H9 (cell line): ENCODE results near the gene TBC1D8B. TPM values are rescaled to one million over a fixed set of nuclear protein-coding genes. Genes with fewer than 3 reads are reported as not detected.

ENCODE experiments used
- DNase-seq: peaks from one replicate; pipeline ENCODE4 v3.0.0-alpha.2; 2017
- H2AFZ ChIP-seq: one replicate; pipeline ENCODE4 v1.6.1; 2013; ENCODE audit warnings: mild to moderate bottlenecking, low read length, control low read depth, moderate library complexity
- H2AK5ac ChIP-seq: 2 replicates; pipeline ENCODE4 v1.6.1; 2013; ENCODE audit warnings: low read length, control low read depth, mixed read lengths; ENCODE audit not compliant: insufficient read length
- H2BK120ac ChIP-seq: one replicate; pipeline ENCODE4 v1.6.1; 2013; ENCODE audit warnings: low read depth, mild to moderate bottlenecking, low read length, control low read depth, inconsistent platforms; ENCODE audit not compliant: poor library complexity, severe bottlenecking
- H2BK12ac ChIP-seq: 2 replicates; pipeline ENCODE4 v1.6.1; 2013; ENCODE audit warnings: low read length, control low read depth, mixed read lengths, low read depth; ENCODE audit not compliant: insufficient read length
- H2BK15ac ChIP-seq: 2 replicates; pipeline ENCODE4 v1.6.1; 2013; ENCODE audit warnings: low read depth, low read length, control low read depth
- H2BK20ac ChIP-seq: one replicate; pipeline ENCODE4 v1.6.1; 2013; ENCODE audit warnings: low read depth, mild to moderate bottlenecking, low read length, control low read depth, inconsistent platforms; ENCODE audit not compliant: poor library complexity, severe bottlenecking
- H2BK5ac ChIP-seq: 2 replicates; pipeline ENCODE4 v1.6.1; 2013; ENCODE audit warnings: low read length, control low read depth, mixed read lengths; ENCODE audit not compliant: insufficient read length
- H3K14ac ChIP-seq: 2 replicates; pipeline ENCODE4 v1.6.1; 2013; ENCODE audit warnings: low read length, control low read depth; ENCODE audit not compliant: insufficient read depth
- H3K18ac ChIP-seq: 2 replicates; pipeline ENCODE4 v1.6.1; 2013; ENCODE audit warnings: low read depth, mild to moderate bottlenecking, mixed read lengths, low read length, control low read depth; ENCODE audit not compliant: insufficient read length
- H3K23ac ChIP-seq: 2 replicates; pipeline ENCODE4 v1.6.1; 2013; ENCODE audit warnings: low read length, control low read depth, mixed read lengths, low read depth; ENCODE audit not compliant: insufficient read length
- H3K23me2 ChIP-seq: 2 replicates; pipeline ENCODE4 v1.6.1; 2013; ENCODE audit warnings: low read depth, mild to moderate bottlenecking, mixed read lengths, low read length, control low read depth; ENCODE audit not compliant: insufficient read length, poor library complexity, severe bottlenecking
- H3K27ac ChIP-seq: 2 replicates; pipeline ENCODE4 v1.5.1; 2013; ENCODE audit warnings: low read length, control low read depth, mixed read lengths, low read depth; ENCODE audit not compliant: insufficient read length
- H3K27me3 ChIP-seq: 2 replicates; pipeline ENCODE4 v1.6.1; 2013; ENCODE audit warnings: low read length, control low read depth, inconsistent platforms; ENCODE audit not compliant: insufficient read depth
- H3K4ac ChIP-seq: 2 replicates; pipeline ENCODE4 v1.6.1; 2013; ENCODE audit warnings: low read depth, mild to moderate bottlenecking, control low read depth, inconsistent platforms, low read length, moderate library complexity
- H3K4me1 ChIP-seq: 2 replicates; pipeline ENCODE4 v1.6.1; 2013; ENCODE audit warnings: low read length, control low read depth, inconsistent platforms; ENCODE audit not compliant: insufficient read depth
- H3K4me2 ChIP-seq: 2 replicates; pipeline ENCODE4 v1.6.1; 2013; ENCODE audit warnings: low read length, control low read depth, mixed read lengths; ENCODE audit not compliant: insufficient read length, insufficient read depth
- H3K56ac ChIP-seq: 2 replicates; pipeline ENCODE4 v1.6.1; 2013; ENCODE audit warnings: low read depth, mild to moderate bottlenecking, mixed read lengths, low read length, control low read depth; ENCODE audit not compliant: insufficient read length
- H3K79me1 ChIP-seq: 2 replicates; pipeline ENCODE4 v1.6.1; 2013; ENCODE audit warnings: low read depth, mild to moderate bottlenecking, moderate library complexity, low read length, control low read depth, inconsistent platforms; ENCODE audit not compliant: insufficient read depth, poor library complexity, severe bottlenecking
- H3K79me2 ChIP-seq: 2 replicates; pipeline ENCODE4 v1.6.1; 2013; ENCODE audit warnings: low read length, control low read depth, inconsistent platforms; ENCODE audit not compliant: insufficient read depth
- H3K9ac ChIP-seq: 2 replicates; pipeline ENCODE4 v1.6.1; 2013; ENCODE audit warnings: low read length, control low read depth, mixed read lengths; ENCODE audit not compliant: insufficient read length; ENCODE audit errors: extremely low read depth
- H3K9me3 ChIP-seq: one replicate; pipeline ENCODE4 v1.6.1; 2013; ENCODE audit warnings: low read depth, low read length, inconsistent platforms; ENCODE audit not compliant: control insufficient read depth
- H3T11ph ChIP-seq: one replicate; pipeline ENCODE4 v1.6.1; 2013; ENCODE audit warnings: mild to moderate bottlenecking, low read length, control low read depth, inconsistent platforms
- H4K20me1 ChIP-seq: one replicate; pipeline ENCODE4 v1.6.1; 2013; ENCODE audit not compliant: control insufficient read depth, insufficient read length, insufficient read depth
- H4K5ac ChIP-seq: 2 replicates; pipeline ENCODE4 v1.6.1; 2013; ENCODE audit warnings: low read depth, mild to moderate bottlenecking, mixed read lengths, low read length, control low read depth; ENCODE audit not compliant: insufficient read length
- H4K8ac ChIP-seq: replicated peaks from 2 replicates; pipeline ENCODE4 v1.6.1; 2013; ENCODE audit warnings: low read length, control low read depth, mixed read lengths, low read depth; ENCODE audit not compliant: insufficient read length
- H4K91ac ChIP-seq: 2 replicates; pipeline ENCODE4 v1.6.1; 2013; ENCODE audit warnings: low read depth, mild to moderate bottlenecking, moderate library complexity, mixed read lengths, low read length, control low read depth; ENCODE audit not compliant: insufficient read length
- H3K27ac Mint-ChIP-seq, 3 experiments: 2 replicates in 2 of 3; 3 replicates in 1 of 3; pipeline ENCODE4 v1.8.0; 2020 to 2021; ENCODE audit warnings: mixed read lengths in 3 of 3, mild to moderate bottlenecking in 1 of 3, moderate library complexity in 1 of 3
- H3K27me3 Mint-ChIP-seq: 2 replicates; pipeline ENCODE4 v1.8.0; 2021; ENCODE audit warnings: low read depth, mild to moderate bottlenecking, moderate library complexity, mixed read lengths
- H3K36me3 Mint-ChIP-seq, 3 experiments: 2 replicates in 2 of 3; 3 replicates in 1 of 3; pipeline ENCODE4 v1.8.0; 2020 to 2021; ENCODE audit warnings: low read depth in 3 of 3, mixed read lengths in 3 of 3; ENCODE audit not compliant: insufficient read depth in 1 of 3
- H3K4me1 Mint-ChIP-seq, 2 experiments: 2 replicates each; pipeline ENCODE4 v1.8.0; 2020; ENCODE audit warnings: mixed read lengths in 2 of 2
- H3K4me3 Mint-ChIP-seq, 2 experiments: 2 replicates in 1 of 2; 3 replicates in 1 of 2; pipeline ENCODE4 v1.8.0; 2020 to 2021; ENCODE audit warnings: mild to moderate bottlenecking in 2 of 2, mixed read lengths in 2 of 2, moderate library complexity in 1 of 2
- H3K9me3 Mint-ChIP-seq, 2 experiments: 2 replicates in 1 of 2; 3 replicates in 1 of 2; pipeline ENCODE4 v1.8.0; 2020; ENCODE audit warnings: mild to moderate bottlenecking in 2 of 2, mixed read lengths in 2 of 2, moderate library complexity in 1 of 2
- WGBS: extraction: QIAGEN DNeasy Blood & Tissue Kit; methylation state at CpG from one replicate; pipeline ENCODE4 v1.1.7; 2013; ENCODE audit warnings: missing lambda C conversion rate, low lambda C conversion rate, mixed read lengths; ENCODE audit not compliant: insufficient read length; ENCODE audit errors: extremely low coverage; 5-methylcytosine and 5-hydroxymethylcytosine counted together
- total RNA-seq: library from RNA; stranded (reverse); gene quantifications from 2 replicates; pipeline ENCODE4 v1.2.1, GENCODE V29; 2021
- TF ChIP-seq, protein P1 (sequence below): fragments of 200-600 bp; sonication (generic); conservative IDR thresholded peaks from 3 replicates; pipeline ENCODE4 v1.8.0; 2021; ENCODE audit warnings: antibody characterized with exemption, mild to moderate bottlenecking

TBC1D8B gene
- total RNA-seq, 1 experiment from 2014 or later: 2.6 TPM

DNA sequence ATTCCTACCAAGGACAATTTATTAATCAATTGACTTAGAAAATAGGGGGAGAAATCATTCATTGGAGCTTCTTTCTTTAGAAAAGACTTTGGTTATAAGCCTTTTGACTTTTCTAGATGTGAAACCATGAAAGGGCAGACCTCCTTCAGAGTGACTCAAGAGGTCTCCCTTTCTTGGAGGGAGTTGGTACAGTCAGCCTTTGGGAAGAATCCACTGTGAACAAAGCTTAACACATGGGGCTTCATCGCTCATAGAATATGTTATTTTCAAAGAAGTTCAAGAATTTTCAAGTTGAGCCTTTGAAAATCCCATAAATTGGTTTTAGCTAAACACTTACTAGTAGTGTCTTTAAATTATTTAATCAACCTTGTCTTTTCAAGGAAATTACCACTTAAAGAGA is 72.7 kb downstream of the TBC1D8B start:
- Histone ChIP-seq H3K27me3 (no peaks in the 10 kb centered on the region), H3K18ac (no peak overlapping the region), H2BK15ac (no peak overlapping the region), H3K27ac (no peak overlapping the region), H2BK120ac (no peak overlapping the region), H2AK5ac (no peak overlapping the region), H3K4me1 (no peaks in the 10 kb centered on the region), H3K9me3 (no peaks in the 10 kb centered on the region), H2BK5ac (no peak overlapping the region), H3K79me2 (peaks cover 2% of the 10 kb centered on the region; the same call in 1 of the 2 replicates), H4K20me1 (no peaks in the 10 kb centered on the region), H2AFZ (no peak overlapping the region), H4K5ac (no peak overlapping the region), H4K91ac (no peak overlapping the region), H3K56ac (no peak overlapping the region), H3K23ac (no peak overlapping the region), H3K4me2 (no peak overlapping the region), H3K79me1 (no peaks in the 10 kb centered on the region), H3K9ac (no peak overlapping the region), H3K23me2 (no peaks in the 10 kb centered on the region), H3K4ac (no peak overlapping the region), H3K14ac (no peak overlapping the region), H4K8ac (no peak overlapping the region), H2BK12ac (no peak overlapping the region), H2BK20ac (no peak overlapping the region), H3T11ph (no peak overlapping the region)
- Mint-ChIP-seq H3K36me3 (no peaks in the 10 kb centered on the region; a peak in 1 of 7 replicates), H3K27me3 (no peaks in the 10 kb centered on the region), H3K27ac (no peak overlapping the region), H3K9me3 (peaks cover 0 to 26% of the 10 kb centered on the region in 2 experiments; a peak in 1 of 5 replicates), H3K4me3 (no peak overlapping the region), H3K4me1 (peaks cover 0 to 9% of the 10 kb centered on the region in 2 experiments; a peak in 1 of 4 replicates)
- TF ChIP-seq, protein P1, sequence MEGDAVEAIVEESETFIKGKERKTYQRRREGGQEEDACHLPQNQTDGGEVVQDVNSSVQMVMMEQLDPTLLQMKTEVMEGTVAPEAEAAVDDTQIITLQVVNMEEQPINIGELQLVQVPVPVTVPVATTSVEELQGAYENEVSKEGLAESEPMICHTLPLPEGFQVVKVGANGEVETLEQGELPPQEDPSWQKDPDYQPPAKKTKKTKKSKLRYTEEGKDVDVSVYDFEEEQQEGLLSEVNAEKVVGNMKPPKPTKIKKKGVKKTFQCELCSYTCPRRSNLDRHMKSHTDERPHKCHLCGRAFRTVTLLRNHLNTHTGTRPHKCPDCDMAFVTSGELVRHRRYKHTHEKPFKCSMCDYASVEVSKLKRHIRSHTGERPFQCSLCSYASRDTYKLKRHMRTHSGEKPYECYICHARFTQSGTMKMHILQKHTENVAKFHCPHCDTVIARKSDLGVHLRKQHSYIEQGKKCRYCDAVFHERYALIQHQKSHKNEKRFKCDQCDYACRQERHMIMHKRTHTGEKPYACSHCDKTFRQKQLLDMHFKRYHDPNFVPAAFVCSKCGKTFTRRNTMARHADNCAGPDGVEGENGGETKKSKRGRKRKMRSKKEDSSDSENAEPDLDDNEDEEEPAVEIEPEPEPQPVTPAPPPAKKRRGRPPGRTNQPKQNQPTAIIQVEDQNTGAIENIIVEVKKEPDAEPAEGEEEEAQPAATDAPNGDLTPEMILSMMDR: no peak
- no peak for DNase-seq
- no CpG with 5 or more reads among the region's 1 CpG for WGBS
